Measurements from ENCODE around the gene MIEF1. TPM values are rescaled to one million over a fixed set of nuclear protein-coding genes. Genes with fewer than 3 reads are reported as not detected.

The MIEF1 gene
- total and polyA plus RNA-seq, 2 of the 8 experiments (the other 6 are each of a cell fraction or from before 2014, with no cell fraction given) = 16.8 to 32.7 TPM

DNA sequence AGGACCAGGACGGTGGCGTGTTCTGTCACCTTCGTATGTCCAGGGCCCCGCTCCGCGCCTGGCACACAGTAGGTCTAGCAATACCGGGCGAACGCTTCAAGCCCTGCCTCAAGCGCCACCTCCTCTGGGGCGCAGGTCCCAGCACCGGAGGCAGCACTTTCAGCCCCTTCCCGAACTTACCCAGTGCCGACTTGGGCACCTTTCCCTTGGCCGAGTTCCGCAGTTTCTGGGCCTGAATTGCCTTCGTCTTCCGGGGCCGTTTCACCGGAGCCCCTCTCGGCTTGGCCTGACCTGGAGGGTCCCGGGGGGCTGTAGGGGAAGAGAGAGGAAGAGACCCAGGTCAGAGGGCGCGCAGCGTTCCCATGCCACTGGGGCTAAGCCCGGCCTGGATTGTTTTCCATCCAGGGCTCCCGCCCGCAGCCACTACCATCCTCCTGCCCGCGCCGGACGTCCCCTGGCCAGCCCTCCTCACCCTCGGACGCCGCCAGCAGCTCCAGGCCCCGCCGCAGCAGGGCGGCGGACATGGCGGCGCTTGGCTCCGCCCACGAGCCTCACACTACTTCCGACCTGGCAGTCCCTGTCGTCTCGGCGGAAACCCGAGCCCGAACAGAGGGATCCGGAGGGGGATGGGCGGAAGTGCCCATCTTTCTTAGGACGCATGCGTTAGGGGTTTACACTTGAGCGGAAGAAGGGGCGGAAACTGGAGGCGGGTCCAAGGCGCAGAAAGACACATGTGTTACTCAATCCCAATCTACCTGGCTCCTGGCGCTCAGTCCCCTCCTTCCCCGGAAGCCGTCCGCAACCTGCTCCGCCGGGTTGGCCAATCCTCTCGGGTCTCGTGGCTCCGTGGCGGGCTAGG, 30.4 kb downstream of the MIEF1 start, which contains the start of gene RPS19BP1 (continued):
- TF ChIP-seq HDAC6 (IDR thresholded peaks at IDR 0.05; ENCODE audit: low read depth, low read length) (no peak), EGR1 (IDR thresholded peaks at IDR 0.05; ENCODE audit: borderline replicate concordance, low read depth, low read length) (peak; percentile 97), PHF8 (conservative IDR thresholded peaks at IDR 0.05; ENCODE audit: low read depth, low read length) (peak; percentile 90), RAD21 (IDR thresholded peaks at IDR 0.05 in 1 of 2, conservative IDR thresholded peaks at IDR 0.05 in 1 of 2; ENCODE audit: low read depth in 2 of 2, low read length in 2 of 2) (no peak), NANOG (IDR thresholded peaks at IDR 0.05; ENCODE audit: insufficient read depth, low read depth, low read length, poor library complexity, severe bottlenecking) (no peak), SIN3A (conservative IDR thresholded peaks at IDR 0.05 in 1 of 2, IDR thresholded peaks at IDR 0.05 in 1 of 2; ENCODE audit: low read depth in 1 of 2, low read length in 2 of 2) (peak; percentile 69 to 89; a peak in 3 of 4 replicates), HDAC2 (IDR thresholded peaks at IDR 0.05; ENCODE audit: borderline replicate concordance in 1 of 2, low read depth in 2 of 2, low read length in 2 of 2) (no peak), TBP (IDR thresholded peaks at IDR 0.05; ENCODE audit: low read depth, low read length) (peak; percentile 49; the same call in 1 of the 2 replicates), CTBP2 (IDR thresholded peaks at IDR 0.05; ENCODE audit: borderline replicate concordance, insufficient read depth, insufficient read length, low read length) (peak; percentile 44), JUN (IDR thresholded peaks at IDR 0.05; ENCODE audit: low read depth, low read length) (no peak), EZH2 (IDR thresholded peaks at IDR 0.05; ENCODE audit: low read depth, low read length, severe bottlenecking) (no peak), TAF1 (IDR thresholded peaks at IDR 0.05; ENCODE audit: low read depth, low read length) (peak; percentile 56; the same call in 1 of the 2 replicates), ZNF274 (IDR thresholded peaks at IDR 0.05; ENCODE audit: borderline replicate concordance, extremely low read depth, low read length) (no peak), SP2 (IDR thresholded peaks at IDR 0.05; ENCODE audit: low read length) (peak; percentile 35), FOSL1 (IDR thresholded peaks at IDR 0.05; ENCODE audit: insufficient read depth, low read depth, low read length) (no peak), SP1 (IDR thresholded peaks at IDR 0.05; ENCODE audit: low read depth, low read length) (peak; percentile 68; the same call in 1 of the 2 replicates), POLR2AphosphoS5 (IDR thresholded peaks at IDR 0.05; ENCODE audit: low read depth, low read length) (peak; percentile 70), BCL11A (IDR thresholded peaks at IDR 0.05; ENCODE audit: low read depth in 2 of 2, low read length in 2 of 2) (no peak), SAP30 (IDR thresholded peaks at IDR 0.05; ENCODE audit: insufficient read depth, insufficient replicate concordance, low read length) (peak; percentile 21)
- TF ChIP-seq, protein P1, sequence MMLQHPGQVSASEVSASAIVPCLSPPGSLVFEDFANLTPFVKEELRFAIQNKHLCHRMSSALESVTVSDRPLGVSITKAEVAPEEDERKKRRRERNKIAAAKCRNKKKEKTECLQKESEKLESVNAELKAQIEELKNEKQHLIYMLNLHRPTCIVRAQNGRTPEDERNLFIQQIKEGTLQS (IDR thresholded peaks at IDR 0.05; ENCODE audit: insufficient read depth, low read depth, low read length) = no peak
- TF ChIP-seq, protein P2, sequence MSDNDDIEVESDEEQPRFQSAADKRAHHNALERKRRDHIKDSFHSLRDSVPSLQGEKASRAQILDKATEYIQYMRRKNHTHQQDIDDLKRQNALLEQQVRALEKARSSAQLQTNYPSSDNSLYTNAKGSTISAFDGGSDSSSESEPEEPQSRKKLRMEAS (IDR thresholded peaks at IDR 0.05) = peak; percentile 82
